Measurements from ENCODE around the gene FGD1.

GRCh38 chrX:54494989-54495813 lies 833 bp downstream of the FGD1 start:
- TF ChIP-seq CTCF (IDR thresholded peaks at IDR 0.05 in 8 of 11, conservative IDR thresholded peaks at IDR 0.05 in 3 of 11) (no peak), POLR2A (IDR thresholded peaks at IDR 0.05) (no peak)

All from spleen (tissue), 7 donors.